HG02642 (cell line): ENCODE measurements around the gene KCNE3.

Experiments used
- ATAC-seq: cut with Tn5 transposase; IDR thresholded peaks from one replicate; pipeline ENCODE4 v1.9.1; 2021; ENCODE audit warnings: mild to moderate bottlenecking; ENCODE audit not compliant: unreplicated experiment, poor library complexity

KCNE3 gene, protein sequence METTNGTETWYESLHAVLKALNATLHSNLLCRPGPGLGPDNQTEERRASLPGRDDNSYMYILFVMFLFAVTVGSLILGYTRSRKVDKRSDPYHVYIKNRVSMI

DNA sequence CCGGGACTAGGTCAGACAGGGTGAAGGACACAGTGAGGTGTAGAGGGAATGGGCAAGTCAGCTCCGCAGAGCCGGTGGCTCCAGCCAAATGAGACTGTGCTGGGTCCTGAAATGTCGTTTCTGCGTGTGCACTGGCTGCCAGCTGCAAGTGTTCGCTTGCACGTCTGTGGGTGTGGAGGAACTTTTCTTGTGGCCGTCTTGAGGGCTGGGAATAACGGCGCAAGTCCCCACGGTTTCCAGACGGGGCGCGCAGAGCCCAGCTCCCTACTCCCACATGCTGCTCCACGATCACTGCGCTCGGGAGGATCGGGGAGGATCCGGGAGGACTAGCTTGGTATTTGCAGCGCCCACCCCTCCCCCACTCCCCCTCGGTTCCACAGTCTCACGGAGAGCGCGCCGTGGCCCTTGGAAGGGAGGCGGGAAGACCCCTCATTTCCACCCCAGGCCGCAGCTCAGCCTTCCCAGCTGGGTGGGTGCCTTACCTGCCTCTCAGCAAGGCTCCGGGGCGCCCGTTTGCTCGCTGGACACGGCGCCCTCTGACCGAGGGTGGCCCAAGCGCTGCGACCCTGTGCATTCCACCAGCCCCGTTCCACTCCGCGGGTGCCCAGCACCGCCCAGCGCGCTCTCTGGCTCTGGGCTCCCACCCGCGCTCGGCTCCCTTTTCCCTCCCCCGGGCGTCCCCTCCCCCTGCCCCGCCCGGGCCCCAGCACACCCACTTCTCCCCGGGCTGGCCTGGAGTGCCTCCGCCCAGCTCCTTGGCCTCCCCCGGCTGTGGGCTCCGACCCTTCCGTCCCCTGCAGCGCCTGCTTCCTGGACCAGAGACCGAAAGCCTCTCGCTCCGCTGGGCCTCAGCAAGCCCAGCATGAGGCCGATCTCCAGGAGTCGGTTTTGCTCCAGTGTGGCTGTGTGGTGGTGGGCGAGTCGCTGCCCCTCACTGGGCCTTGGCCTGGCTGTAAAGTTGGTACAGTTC lies at the start of gene KCNE3:
TSS of gene KCNE3 (minus strand) at position 634 of the 970 bp plus-strand sequence. CDS start 9,986 bp downstream, outside the sequence.
- no peak for ATAC-seq

DNA sequence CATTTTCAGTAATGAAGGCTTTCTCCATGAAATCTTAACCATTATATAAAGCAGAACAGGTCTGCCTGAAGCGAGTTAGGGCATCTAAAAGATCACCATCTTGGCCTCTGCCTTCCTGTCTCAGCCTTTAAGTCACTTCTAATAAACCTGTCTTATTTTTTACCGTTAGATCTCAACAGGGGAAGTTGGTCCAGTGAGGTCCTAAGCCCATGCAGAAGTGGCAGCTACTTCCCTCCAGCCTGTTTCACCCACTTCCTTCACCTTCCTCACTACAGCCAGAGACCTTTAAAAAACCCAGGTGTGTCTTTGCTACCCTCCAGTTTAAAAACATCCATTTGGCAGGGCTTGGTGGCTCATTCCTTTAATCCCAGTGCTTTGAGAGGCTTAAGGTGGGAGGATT lies 40.2 kb upstream of the KCNE3 start:
- ATAC-seq, result no peak

DNA sequence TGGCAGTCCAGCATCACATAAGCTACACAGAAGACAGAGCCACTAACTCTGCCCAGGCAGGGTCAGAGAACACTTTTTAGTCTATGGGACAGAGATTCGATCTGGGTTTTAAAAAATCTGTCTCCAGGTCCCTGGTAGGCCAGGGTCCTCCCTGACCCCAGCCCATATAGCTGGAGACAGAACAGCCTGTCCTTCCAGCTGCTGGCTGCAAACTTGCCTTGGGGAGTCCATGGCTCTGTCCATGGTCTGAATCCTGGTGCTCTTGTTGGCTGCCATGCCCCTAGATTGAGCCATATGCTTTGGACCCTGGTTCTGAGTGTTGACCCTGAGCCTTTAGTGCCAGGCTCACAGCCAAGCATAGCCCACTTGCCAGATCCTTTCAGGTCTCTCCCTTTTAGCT lies 39.5 kb upstream of the KCNE3 start:
- ATAC-seq, result no peak

DNA sequence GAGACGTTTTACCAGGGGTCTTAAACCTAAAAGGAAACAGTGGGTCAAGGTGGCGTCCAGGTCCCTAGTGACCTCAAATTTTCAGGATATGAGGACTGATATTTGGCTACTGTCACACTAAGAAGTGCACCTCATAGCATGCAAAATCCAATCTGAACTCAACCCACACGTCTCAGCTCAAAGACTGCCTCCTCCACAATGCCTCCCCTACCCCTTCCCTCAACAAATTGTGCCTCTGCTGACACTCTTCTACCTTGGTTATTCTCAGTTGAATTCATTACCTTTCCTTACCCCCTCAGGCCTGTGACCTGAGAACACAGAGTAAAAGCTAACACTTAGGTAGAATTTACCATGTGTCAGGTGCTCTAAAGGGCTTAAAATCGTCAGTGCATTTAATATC lies 38.6 kb upstream of the KCNE3 start:
- ATAC-seq, result no peak

DNA sequence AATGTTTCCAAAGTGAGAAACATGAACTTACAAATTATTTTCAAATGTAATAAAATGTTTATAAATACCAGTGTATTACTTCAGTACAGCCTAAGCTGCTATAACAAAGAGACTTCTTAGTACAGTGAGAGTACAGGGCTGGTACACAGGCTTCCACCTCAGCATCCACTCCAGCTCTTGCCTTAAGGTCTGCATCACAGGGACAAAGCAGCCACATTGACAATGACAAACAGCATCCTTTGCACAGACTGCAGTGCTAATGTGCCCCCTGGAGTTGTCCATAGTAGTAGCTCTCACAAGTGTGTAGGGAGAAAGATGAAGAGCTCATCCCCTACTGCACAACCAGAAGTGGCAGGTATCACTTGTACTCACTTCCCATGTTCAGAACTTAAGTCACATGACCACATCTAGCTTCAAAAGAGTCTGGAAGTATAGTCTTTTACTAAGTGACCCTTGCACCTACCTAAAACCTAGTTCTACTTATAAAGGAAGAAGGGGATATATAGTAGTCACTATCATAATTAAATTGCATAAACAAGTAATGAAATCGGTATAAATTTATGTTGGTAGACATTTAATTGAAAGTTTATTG lies 36.8 kb upstream of the KCNE3 start:
- no peak for ATAC-seq

DNA sequence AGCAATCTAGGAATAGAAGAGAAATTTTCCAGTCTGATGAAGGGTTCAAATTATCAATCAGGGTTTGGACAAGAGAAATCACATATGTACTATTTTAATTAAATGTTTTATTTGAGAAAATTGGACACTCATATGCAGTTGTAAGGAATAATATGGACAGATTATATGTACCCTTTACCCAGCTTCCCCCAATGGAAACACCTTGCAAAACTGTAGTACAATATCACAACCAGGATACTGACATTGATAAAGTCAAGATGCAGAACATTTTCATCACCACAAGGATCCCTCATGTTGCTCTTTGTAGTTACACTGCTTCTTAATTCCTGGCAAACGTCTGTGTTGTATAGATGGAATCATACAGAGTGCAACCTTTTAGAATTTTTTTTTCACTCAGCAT lies 27.6 kb upstream of the KCNE3 start:
- no peak for ATAC-seq

DNA sequence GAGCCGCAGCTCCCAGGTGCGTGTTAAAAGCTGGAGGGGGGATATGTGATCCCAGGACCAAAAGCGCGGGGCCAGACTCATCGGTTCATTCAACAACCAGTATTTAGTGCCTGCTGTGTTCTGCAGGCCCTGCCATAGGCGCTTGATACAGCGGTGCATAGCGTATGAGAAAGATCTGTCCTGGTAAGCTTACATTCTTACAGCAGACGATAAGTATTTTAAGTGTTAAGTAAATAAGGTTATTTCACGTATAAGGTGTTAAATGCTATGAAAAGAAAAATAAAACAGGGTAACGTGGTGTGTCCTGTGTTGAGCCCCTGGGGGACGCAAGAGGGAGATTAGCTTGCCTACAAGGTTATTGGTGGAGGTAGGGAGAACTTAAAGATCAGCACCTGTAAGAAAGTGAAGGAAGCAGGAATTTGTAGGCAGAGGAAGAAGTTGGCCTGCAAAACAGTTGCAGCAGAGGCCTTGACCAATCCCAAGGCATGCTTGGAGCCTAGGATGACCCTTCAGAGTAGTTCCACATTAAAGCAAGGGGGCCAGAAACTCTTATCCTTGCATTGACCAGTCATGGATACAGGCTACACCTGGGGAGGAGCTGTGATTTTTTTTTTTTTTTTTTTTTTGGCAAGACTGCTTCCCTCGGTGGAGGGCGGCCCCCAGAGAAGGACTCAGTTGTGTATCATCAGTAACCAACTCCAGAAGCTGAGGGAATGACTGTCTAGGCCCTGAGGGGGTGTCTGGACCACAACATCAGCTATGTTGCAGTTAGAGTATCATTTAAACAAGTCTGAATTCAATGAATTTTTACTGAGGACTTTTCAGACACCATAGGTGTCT lies 26.7 kb upstream of the KCNE3 start:
- ATAC-seq, result no peak

DNA sequence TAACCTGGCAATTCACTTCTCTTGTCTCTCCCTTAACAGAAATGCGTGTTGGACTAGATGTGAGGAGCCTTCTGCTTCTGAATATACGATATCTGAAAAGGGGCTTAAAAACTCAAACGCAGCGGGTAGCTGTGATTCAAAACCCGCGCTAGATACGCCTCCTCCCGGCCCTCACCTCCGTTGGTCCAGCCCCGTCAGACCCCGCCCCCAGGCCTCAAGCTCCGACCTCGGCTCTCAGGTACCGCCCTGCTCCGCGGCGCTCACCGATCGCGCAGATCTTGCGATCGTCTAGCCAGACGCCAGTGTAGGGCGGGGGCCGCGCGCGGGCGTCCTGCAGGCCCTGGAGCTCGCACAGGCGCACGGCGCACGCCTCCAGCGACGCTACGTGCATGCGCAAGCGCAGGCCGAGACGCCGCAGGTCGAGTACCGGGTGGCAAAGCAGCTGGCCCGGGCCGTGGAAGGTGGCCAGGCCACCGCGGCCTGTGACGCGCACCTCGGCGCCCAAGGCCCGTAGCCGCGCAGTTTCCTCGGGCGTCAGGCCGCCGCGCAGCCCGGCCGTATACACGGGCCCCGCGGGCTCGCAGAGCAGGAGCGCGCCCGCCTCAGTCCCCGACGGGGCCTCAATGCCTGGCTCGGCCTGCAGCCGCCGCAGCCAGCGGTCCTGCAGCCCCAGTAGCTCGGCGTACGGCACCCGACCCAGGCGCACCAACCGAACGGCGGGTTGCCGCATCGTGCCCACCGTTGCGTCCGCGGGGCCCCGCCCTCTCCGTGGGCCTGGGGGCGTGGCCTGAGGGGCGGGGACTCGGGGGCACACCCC lies 25.8 kb upstream of the KCNE3 start, which contains the start of gene LIPT2:
TSS of gene LIPT2 (minus strand) at position 751 of the 817 bp plus-strand sequence. CDS start at position 730, 21 bp downstream.
- peak; percentile 97 for ATAC-seq

DNA sequence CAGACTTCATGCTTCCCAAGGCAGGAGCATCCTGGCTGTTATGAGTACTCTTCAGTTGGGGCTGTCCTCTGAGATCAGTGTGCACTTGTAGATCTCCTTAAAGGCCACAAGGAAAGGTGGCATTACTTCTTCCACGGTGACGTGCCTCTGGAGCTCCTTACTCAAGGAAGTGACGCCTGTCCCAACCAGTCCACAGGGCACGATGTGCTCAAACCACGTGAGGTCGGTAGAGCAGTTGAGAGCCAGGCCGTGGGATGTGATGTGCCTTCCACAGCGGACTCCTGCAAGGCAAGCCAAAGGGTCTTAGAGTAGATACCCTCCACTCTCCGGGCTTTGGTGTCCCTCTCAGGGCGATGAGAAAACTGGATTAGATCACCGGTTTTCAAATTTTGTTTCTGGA lies 24.7 kb upstream of the KCNE3 start:
- ATAC-seq, result no peak

DNA sequence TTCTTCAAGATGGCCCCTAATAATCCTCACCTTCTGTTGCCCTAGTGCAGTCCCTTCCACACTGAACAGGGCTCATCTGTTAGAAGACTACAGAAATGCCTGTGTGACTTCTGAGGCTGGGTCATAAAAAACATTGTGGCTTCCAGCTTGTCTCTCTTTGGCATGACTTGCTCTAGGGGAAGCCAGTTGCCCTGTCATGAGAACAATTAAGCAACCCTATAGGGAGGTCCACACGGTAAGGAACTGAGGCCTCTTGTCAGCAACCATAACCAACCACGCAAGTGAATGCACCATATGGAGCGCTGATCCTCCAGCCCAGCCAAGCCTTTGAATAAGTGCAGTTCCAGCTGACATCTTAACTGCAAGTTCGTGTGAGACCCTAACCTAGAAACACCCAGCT lies 23.6 kb upstream of the KCNE3 start:
- ATAC-seq, result no peak

DNA sequence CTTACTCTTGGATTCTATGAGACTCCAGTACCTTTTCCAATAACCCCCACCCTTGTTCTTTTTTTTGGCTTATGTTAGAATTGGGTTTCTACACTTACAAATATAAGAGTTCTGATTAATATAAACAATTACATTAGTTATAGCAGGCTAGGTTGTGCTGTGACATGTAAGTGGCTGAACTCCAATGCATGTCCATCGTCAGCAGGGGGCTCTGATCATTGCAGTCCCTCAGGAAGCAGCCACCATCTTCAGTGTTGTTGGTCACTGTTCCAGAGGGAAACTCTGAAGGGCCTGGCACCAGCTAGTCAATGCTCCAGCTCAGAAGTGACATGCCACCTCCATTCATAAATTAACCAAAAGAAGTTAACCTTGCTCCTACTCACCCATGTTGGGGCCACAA lies 20.5 kb upstream of the KCNE3 start:
- no peak for ATAC-seq

DNA sequence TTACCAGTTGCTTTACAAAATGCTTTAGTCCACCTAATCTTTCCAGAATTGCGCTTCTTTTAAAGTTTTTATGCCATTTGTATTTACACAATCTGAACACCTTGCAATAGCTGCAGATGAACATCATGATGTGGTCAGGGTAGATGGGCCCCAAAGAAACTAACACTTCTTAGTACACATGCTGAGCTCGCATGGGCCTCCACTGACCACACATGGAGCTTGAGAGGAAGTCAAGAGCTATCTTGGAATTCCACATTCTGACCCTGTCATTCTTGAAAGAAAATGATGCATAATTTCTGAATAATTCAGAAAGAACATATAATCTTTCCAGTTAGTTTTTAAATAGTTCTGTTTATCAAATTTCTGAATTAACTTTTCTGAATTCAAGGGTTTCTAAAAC lies 18.5 kb upstream of the KCNE3 start:
- no peak for ATAC-seq

DNA sequence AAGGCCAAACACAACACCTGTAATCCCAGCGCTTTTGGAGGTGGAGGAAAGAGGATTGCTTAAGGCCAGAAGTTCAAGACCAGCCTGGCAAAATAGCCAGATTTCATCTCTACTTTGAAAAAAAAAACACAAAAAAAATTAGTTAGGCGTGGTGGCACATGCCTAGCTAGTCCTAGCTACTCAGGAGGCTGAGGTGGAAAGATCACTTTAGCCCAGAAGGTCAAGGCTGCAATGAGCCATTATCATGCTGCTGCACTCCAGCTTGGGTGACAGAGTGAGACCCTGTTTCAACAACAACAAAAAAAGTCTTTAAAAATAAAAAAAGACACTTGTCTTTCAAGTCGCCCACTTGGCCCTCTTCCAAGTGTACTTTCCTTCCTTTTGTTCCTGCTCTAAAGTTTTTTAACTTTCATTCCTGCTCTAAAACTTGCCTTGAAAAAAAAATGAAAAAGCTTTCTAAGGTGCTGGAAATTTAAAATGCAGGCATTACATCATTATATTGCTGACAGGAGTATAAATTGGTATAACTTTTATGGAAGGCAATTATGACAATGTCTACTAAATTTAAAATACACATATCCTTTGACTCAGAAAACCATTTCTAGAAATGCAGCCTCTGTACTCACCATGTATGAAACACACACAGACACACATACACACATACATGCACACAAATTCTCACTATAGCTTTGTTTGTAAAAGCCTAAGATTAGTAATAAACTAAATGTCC lies 13.5 kb upstream of the KCNE3 start:
- ATAC-seq, result no peak

DNA sequence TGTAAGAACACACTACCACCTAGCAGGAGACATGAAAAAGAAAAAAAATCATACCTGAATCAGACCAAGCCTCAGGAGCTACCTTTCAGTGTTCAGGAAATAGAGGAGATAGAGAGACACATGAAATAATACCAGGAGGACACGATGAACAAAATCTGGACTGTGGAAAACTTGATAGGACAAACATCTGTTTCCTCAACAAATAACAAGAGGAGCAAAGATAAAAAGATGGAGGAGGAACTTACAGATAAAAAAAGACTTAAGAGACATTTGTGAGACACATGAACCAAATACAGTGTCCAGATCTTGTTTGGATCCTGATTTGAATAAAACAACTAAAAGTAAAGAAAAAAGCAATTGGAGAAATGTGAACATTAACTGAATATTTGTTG lies 12.4 kb upstream of the KCNE3 start:
- ATAC-seq, result no peak

DNA sequence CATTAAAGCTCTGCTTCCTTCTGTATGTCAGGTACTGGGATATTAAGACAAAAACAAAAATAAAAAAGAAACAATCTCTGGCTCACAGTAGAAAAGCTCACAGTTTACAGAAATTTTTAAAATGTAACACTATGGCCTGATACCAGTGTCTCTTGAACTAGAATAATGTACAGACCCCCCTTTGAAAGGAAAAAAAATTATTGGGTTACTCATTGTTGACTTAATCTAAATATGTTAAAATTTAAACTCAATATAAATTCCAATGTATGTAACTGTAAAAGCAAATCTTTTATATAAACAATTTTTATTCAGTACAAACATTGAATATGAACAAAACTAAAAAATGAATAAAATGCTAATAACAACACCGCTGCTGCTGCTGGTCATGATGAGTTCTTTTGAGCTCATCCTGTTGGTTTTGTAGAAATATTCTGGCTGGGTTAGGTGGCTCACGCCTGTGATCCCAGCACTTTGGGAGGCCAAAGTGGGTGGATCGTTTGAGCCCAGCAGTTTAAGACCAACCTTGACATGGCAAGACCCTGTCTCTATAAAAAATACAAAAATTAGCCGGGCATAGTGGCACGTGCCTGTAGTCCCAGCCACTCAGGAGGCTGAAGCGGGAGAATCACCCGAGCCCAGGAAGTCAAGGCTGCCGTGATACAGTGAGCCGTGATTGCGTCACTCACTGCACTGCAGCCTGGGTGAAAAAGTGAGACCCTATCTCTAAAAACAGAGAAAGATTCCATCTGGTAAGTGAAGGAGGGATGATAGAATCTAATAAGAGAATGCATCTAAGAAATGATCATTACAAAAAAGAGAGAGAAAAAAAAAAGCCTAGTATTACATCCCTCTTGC lies 11.8 kb upstream of the KCNE3 start:
- no peak for ATAC-seq

DNA sequence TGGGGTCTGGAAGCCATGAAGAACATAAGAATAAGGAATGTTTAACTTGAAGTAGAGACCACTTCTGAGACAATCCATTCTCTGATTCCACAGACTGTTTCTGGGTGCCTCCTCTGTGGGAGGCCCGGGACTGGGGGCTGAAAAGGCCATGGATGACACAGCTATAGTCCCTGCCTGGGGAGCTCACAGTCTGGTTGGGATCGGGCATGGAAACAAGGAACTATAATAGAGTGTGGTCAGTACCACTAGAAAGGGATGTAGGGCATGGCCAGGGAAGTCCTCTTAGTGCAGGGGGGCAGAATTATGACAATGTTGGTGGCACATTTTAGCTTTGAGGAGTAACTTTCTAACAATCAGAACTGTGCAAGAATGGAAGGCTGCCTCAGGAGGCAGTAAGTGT lies 9.2 kb upstream of the KCNE3 start:
- ATAC-seq, result no peak

DNA sequence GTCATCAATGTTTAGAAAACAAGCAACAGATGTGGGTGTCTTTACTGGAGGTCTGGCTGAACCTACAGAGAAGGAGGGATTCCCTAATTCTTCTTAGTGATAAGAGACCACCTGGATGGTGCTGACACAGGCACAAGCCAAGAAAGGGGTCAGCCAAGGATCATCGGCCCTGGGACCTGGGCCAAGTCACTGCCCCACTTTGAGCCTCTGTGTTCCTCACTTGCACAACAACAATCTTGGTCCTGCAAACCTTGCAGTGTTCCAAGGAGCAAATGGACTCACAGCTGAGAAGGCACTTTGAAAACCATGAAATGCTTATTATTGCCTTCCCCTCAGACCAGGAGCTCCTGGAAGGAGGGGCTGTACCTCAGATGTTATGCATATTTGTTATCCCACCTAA lies 7.0 kb upstream of the KCNE3 start:
- ATAC-seq, result no peak
